H1 (cell line): Measurements from ENCODE around the gene PCDHB8. TPM values are rescaled to one million over a fixed set of nuclear protein-coding genes. Genes with fewer than 3 reads are reported as not detected.
"Not testable (repeated sequence)": the region's sequence is repeated elsewhere in the genome, so short reads cannot be mapped to it uniquely, and the experiment has no call there.

Experiments
- CTCF ChIA-PET: fragments of 300-600 bp; sonication (Branson Sonifier 250); formaldehyde crosslinking; loops from one replicate; lab custom pipeline; 2021; ENCODE audit not compliant: partially characterized antibody; lab: Charles Lee
- POLR2A ChIA-PET: fragments of 300-600 bp; sonication (Branson Sonifier 250); formaldehyde crosslinking; loops from one replicate; lab custom pipeline; 2021; ENCODE audit warnings: inconsistent platforms; ENCODE audit not compliant: partially characterized antibody; lab: Charles Lee
- DNase-seq, 2 experiments: peaks; one replicate each; pipeline versions ENCODE4 v3.0.0 to v3.0.0-alpha.2; 2010 to 2022; ENCODE audit warnings: low spot score in 2 of 2, low read depth in 1 of 2, mixed read lengths in 1 of 2
- FAIRE-seq: peaks from 2 replicates; lab custom pipeline; 2011; peaks lifted over from hg19 to GRCh38; lab: Jason Lieb, UNC
- H2AFZ ChIP-seq: 2 replicates; pipeline ENCODE4 v1.8.1; 2012; ENCODE audit warnings: low read length, inconsistent platforms
- H2AK5ac ChIP-seq: 2 replicates; pipeline ENCODE4 v1.6.1; 2013; ENCODE audit warnings: low read depth, low read length
- H2BK120ac ChIP-seq: replicated peaks from 2 replicates; pipeline ENCODE3; 2013; ENCODE audit warnings: low read depth, low read length, inconsistent platforms
- H2BK12ac ChIP-seq: 2 replicates; pipeline ENCODE4 v1.6.1; 2013; ENCODE audit warnings: low read depth, low read length
- H2BK15ac ChIP-seq: 2 replicates; pipeline ENCODE4 v1.6.1; 2013; ENCODE audit warnings: low read length
- H2BK20ac ChIP-seq: 2 replicates; pipeline ENCODE4 v1.6.1; 2013; ENCODE audit warnings: low read length
- H2BK5ac ChIP-seq: 2 replicates; pipeline ENCODE4 v1.6.1; 2013; ENCODE audit warnings: low read depth, low read length
- H3K14ac ChIP-seq: 2 replicates; pipeline ENCODE4 v1.6.1; 2013; ENCODE audit warnings: inconsistent platforms; ENCODE audit not compliant: insufficient read length
- H3K18ac ChIP-seq: 2 replicates; pipeline ENCODE4 v1.6.1; 2013; ENCODE audit warnings: low read length; ENCODE audit errors: extremely low read depth
- H3K23ac ChIP-seq: 2 replicates; pipeline ENCODE4 v1.6.1; 2013; ENCODE audit warnings: inconsistent platforms; ENCODE audit not compliant: insufficient read length
- H3K23me2 ChIP-seq: 2 replicates; pipeline ENCODE4 v1.6.1; 2013; ENCODE audit warnings: low read depth, low read length
- H3K27ac ChIP-seq: 2 replicates; pipeline ENCODE4 v1.6.1; 2011; ENCODE audit warnings: low read depth, low read length, inconsistent platforms
- H3K27me3 ChIP-seq, 4 experiments: replicated peaks in 1 of 4; 1 replicate in 1 of 4; 2 replicates in 3 of 4; pipeline versions ENCODE4 v1.6.1 to v1.8.1; 2011 to 2013; ENCODE audit warnings: low read length in 3 of 4, mild to moderate bottlenecking in 3 of 4, inconsistent platforms in 2 of 4, mixed read lengths in 2 of 4, moderate library complexity in 1 of 4; ENCODE audit not compliant: control insufficient read depth in 3 of 4, insufficient read depth in 3 of 4; ENCODE audit errors: extremely low read depth in 1 of 4
- H3K36me3 ChIP-seq, 4 experiments: 2 replicates each; pipeline versions ENCODE4 v1.6.1 to v1.8.1; 2011 to 2013; ENCODE audit warnings: mild to moderate bottlenecking in 4 of 4, low read length in 3 of 4, moderate library complexity in 2 of 4, control low read depth in 1 of 4, inconsistent platforms in 1 of 4; ENCODE audit not compliant: insufficient read depth in 4 of 4, control insufficient read depth in 2 of 4
- H3K4ac ChIP-seq: replicated peaks from 2 replicates; pipeline ENCODE3; 2013; ENCODE audit warnings: low read length, low read depth, mixed read lengths, inconsistent platforms; ENCODE audit not compliant: insufficient read length
- H3K4me1 ChIP-seq, 4 experiments: replicated peaks in 1 of 4; 1 replicate in 1 of 4; 2 replicates in 3 of 4; pipeline versions ENCODE4 v1.6.1 to v1.8.1; 2011 to 2013; ENCODE audit warnings: low read length in 3 of 4, inconsistent platforms in 2 of 4, mixed read lengths in 1 of 4; ENCODE audit not compliant: insufficient read depth in 4 of 4, control insufficient read depth in 3 of 4
- H3K4me2 ChIP-seq, 2 experiments: 2 replicates each; pipeline versions ENCODE4 v1.6.1 to v1.8.1; 2011 to 2013; ENCODE audit warnings: low read depth in 2 of 2, low read length in 2 of 2, control low read depth in 1 of 2, inconsistent platforms in 1 of 2, mild to moderate bottlenecking in 1 of 2; ENCODE audit not compliant: insufficient read depth in 1 of 2
- H3K4me3 ChIP-seq, 4 experiments: fragments of 200-600, 300-600 bp in 1 of 4; sonication (generic), shearing (Covaris generic), sonication (Bioruptor Twin) in 1 of 4; 2 replicates each; pipeline versions ENCODE4 v1.5.1 to v1.8.1; 2011 to 2016; ENCODE audit warnings: low read length in 4 of 4, low read depth in 3 of 4, control low read depth in 2 of 4, inconsistent platforms in 2 of 4, mild to moderate bottlenecking in 2 of 4, mixed read lengths in 1 of 4, moderate library complexity in 1 of 4; ENCODE audit not compliant: insufficient read depth in 2 of 4; ENCODE audit errors: extremely low read depth in 1 of 4
- H3K56ac ChIP-seq: replicated peaks from 2 replicates; pipeline ENCODE3; 2013; ENCODE audit warnings: low read depth, mild to moderate bottlenecking, mixed read lengths, low read length, inconsistent platforms; ENCODE audit not compliant: insufficient read length
- H3K79me1 ChIP-seq: 2 replicates; pipeline ENCODE4 v1.6.1; 2013; ENCODE audit warnings: low read depth, low read length, control low read depth
- H3K79me2 ChIP-seq, 2 experiments: 2 replicates each; pipeline versions ENCODE4 v1.6.1 to v1.8.1; 2012 to 2013; ENCODE audit warnings: low read length in 2 of 2, mild to moderate bottlenecking in 2 of 2, inconsistent platforms in 1 of 2; ENCODE audit not compliant: insufficient read depth in 2 of 2, control insufficient read depth in 1 of 2
- H3K9ac ChIP-seq, 4 experiments: replicated peaks in 1 of 4; 1 replicate in 1 of 4; 2 replicates in 3 of 4; pipeline versions ENCODE4 v1.6.1 to v1.8.1; 2011 to 2013; ENCODE audit warnings: low read depth in 3 of 4, low read length in 3 of 4, control low read depth in 2 of 4, mild to moderate bottlenecking in 2 of 4, moderate library complexity in 2 of 4, inconsistent platforms in 1 of 4; ENCODE audit errors: extremely low read depth in 1 of 4
- H3K9me3 ChIP-seq, 2 experiments: 2 replicates each; pipeline versions ENCODE4 v1.6.1 to v1.8.1; 2012 to 2013; ENCODE audit warnings: mild to moderate bottlenecking in 2 of 2, moderate library complexity in 2 of 2, control low read depth in 1 of 2, inconsistent platforms in 1 of 2, low read depth in 1 of 2, low read length in 1 of 2, mixed read lengths in 1 of 2; ENCODE audit not compliant: insufficient read depth in 2 of 2
- H4K20me1 ChIP-seq, 2 experiments: replicated peaks in 1 of 2; 2 replicates each; pipeline versions ENCODE3 to v1.8.1; 2011 to 2013; ENCODE audit warnings: inconsistent platforms in 2 of 2, low read length in 2 of 2, mild to moderate bottlenecking in 1 of 2; ENCODE audit not compliant: insufficient read depth in 2 of 2, control insufficient read depth in 1 of 2
- H4K5ac ChIP-seq: 2 replicates; pipeline ENCODE4 v1.6.1; 2013; ENCODE audit warnings: low read length, low read depth, mixed read lengths, inconsistent platforms; ENCODE audit not compliant: insufficient read length
- H4K8ac ChIP-seq: 2 replicates; pipeline ENCODE4 v1.8.0; 2013; ENCODE audit warnings: mild to moderate bottlenecking, moderate library complexity, low read length, inconsistent platforms; ENCODE audit not compliant: insufficient read depth; ENCODE audit errors: extremely low read depth
- H4K91ac ChIP-seq: replicated peaks from 2 replicates; pipeline ENCODE3; 2013; ENCODE audit warnings: low read length, mixed read lengths, inconsistent platforms; ENCODE audit not compliant: insufficient read length
- WGBS, 2 experiments: shearing (Covaris generic) in 1 of 2; methylation state at CpG; one replicate each; pipeline versions ENCODE4 v1.1.6 to v1.1.7; 2013 to 2015; ENCODE audit warnings: low lambda C conversion rate in 2 of 2, mixed read lengths in 2 of 2, inconsistent platforms in 1 of 2, low coverage in 1 of 2, missing lambda C conversion rate in 1 of 2; ENCODE audit not compliant: insufficient replicate concordance in 2 of 2, insufficient coverage in 1 of 2, insufficient read length in 1 of 2; ENCODE audit errors: extremely low coverage in 1 of 2, missing lambda C conversion rate in 1 of 2; 5-methylcytosine and 5-hydroxymethylcytosine counted together
- polyA plus RNA-seq, 7 experiments: library from polyadenylated mRNA; depleted of rRNA in 3 of 7; stranded (reverse) in 5 of 7; unstranded in 2 of 7; fragments of >200 nt in 5 of 7; fragments of 200-250 nt in 2 of 7; gene quantifications; 1 replicate in 5 of 7; 2 replicates in 1 of 7; 4 replicates in 1 of 7; pipeline versions ENCODE4 v1.2.1 to v1.2.3, GENCODE V29; 2011 to 2013; ENCODE audit warnings: missing spikeins in 2 of 7, mixed read lengths in 2 of 7
- total RNA-seq: library from RNA; stranded (reverse); fragmentation: NEBNext Ultra II Directional; extraction: Animal tissue kit (Norgen Biotek cat#: 25700); gene quantifications from 2 replicates; pipeline ENCODE4 v1.2.1, GENCODE V29; 2021
- TF ChIP-seq, protein P1 (sequence below), 3 experiments: IDR thresholded peaks; 1 replicate in 2 of 3; 2 replicates in 1 of 3; pipeline versions ENCODE4 v1.5.1 to v1.6.1; 2011; ENCODE audit warnings: low read length in 3 of 3, mild to moderate bottlenecking in 3 of 3, inconsistent platforms in 2 of 3, low read depth in 1 of 3, moderate library complexity in 1 of 3; ENCODE audit not compliant: insufficient read depth in 1 of 3; ENCODE audit errors: control extremely low read depth in 1 of 3

Gene PCDHB8
- total and polyA plus RNA-seq, 2 of the 8 experiments (the other 6 are each of a cell fraction or from before 2014, with no cell fraction given): 0.24 to 1.1 TPM

DNA sequence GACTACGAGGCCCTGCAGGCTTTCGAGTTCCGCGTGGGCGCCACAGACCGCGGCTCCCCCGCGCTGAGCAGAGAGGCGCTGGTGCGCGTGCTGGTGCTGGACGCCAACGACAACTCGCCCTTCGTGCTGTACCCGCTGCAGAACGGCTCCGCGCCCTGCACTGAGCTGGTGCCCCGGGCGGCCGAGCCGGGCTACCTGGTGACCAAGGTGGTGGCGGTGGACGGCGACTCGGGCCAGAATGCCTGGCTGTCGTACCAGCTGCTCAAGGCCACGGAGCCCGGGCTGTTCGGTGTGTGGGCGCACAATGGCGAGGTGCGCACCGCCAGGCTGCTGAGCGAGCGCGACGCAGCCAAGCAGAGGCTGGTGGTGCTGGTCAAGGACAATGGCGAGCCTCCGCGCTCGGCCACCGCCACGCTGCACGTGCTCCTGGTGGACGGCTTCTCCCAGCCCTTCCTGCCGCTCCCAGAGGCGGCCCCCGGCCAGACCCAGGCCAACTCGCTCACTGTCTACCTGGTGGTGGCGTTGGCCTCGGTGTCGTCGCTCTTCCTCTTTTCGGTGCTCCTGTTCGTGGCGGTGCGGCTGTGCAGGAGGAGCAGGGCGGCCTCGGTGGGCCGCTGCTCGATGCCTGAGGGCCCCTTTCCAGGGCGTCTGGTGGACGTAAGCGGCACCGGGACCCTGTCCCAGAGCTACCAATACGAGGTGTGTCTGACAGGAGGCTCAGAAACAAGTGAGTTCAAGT lies 6.7 kb downstream of the PCDHB8 start:
- H3K18ac ChIP-seq, H3K79me1 ChIP-seq, H3K4me1 ChIP-seq, H3K36me3 ChIP-seq, H3K4ac ChIP-seq, H2BK12ac ChIP-seq, FAIRE-seq, DNase-seq, H3K27me3 ChIP-seq, H4K20me1 ChIP-seq, H3K79me2 ChIP-seq, H4K5ac ChIP-seq, H2AFZ ChIP-seq, H3K23me2 ChIP-seq, H4K91ac ChIP-seq, H2BK20ac ChIP-seq, H3K56ac ChIP-seq, H3K9ac ChIP-seq, H2AK5ac ChIP-seq, H2BK5ac ChIP-seq, H2BK120ac ChIP-seq, H3K14ac ChIP-seq, H3K27ac ChIP-seq, H3K4me3 ChIP-seq, H2BK15ac ChIP-seq, H3K4me2 ChIP-seq, H3K23ac ChIP-seq, H4K8ac ChIP-seq, POLR2A ChIA-PET, H3K9me3 ChIP-seq: not testable (repeated sequence)
- TF ChIP-seq, protein P1, sequence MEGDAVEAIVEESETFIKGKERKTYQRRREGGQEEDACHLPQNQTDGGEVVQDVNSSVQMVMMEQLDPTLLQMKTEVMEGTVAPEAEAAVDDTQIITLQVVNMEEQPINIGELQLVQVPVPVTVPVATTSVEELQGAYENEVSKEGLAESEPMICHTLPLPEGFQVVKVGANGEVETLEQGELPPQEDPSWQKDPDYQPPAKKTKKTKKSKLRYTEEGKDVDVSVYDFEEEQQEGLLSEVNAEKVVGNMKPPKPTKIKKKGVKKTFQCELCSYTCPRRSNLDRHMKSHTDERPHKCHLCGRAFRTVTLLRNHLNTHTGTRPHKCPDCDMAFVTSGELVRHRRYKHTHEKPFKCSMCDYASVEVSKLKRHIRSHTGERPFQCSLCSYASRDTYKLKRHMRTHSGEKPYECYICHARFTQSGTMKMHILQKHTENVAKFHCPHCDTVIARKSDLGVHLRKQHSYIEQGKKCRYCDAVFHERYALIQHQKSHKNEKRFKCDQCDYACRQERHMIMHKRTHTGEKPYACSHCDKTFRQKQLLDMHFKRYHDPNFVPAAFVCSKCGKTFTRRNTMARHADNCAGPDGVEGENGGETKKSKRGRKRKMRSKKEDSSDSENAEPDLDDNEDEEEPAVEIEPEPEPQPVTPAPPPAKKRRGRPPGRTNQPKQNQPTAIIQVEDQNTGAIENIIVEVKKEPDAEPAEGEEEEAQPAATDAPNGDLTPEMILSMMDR (IDR thresholded peaks at IDR 0.05; ENCODE audit: control extremely low read depth in 1 of 3, insufficient read depth in 1 of 3, low read depth in 1 of 3, low read length in 3 of 3): 0 out of 4 replicates have a peak, but pooled peaks of 1 of the 3 experiments have one; percentile 8
- 92% methylated on average over 27 of the region's 69 CpGs; no CpG with 5 or more reads in 1 of the 2 experiments for WGBS, 2 experiments
- CTCF ChIA-PET: interaction anchor here (1.6 to 3.8 kb wide), 3 partner anchors 13 to 39 kb away, joined by 4 to 39 read pairs (median 35); partner anchors contain the start of genes PCDHB11 and PCDHB14
